Activated CD4-positive, alpha-beta memory T cell treated with anti-CD3 and anti-CD28 coated beads, Interleukin-2, amount 10 ng/mL, durations not matched to agents 7 days and 5 days (primary cell): Measurements from ENCODE around the gene ASB7. TPM values are rescaled to one million over a fixed set of nuclear protein-coding genes. Genes with fewer than 3 reads are reported as not detected.
"Not testable (repeated sequence)": the region's sequence is repeated elsewhere in the genome, so short reads cannot be mapped to it uniquely, and the experiment has no call there.

Experiments
- CTCF ChIA-PET: fragments of 350-600 bp; sonication (Branson Sonifier 250); formaldehyde crosslinking; loops from one replicate; lab custom pipeline; 2021; ENCODE audit warnings: antibody characterized with exemption, inconsistent platforms; lab: Charles Lee
- POLR2A ChIA-PET: fragments of 350-600 bp; sonication (Branson Sonifier 250); formaldehyde crosslinking; loops from one replicate; lab custom pipeline; 2021; ENCODE audit warnings: antibody characterized with exemption; lab: Charles Lee
- DNase-seq: peaks from one replicate; pipeline ENCODE4 v3.0.0-alpha.2; 2020
- H3K27ac Mint-ChIP-seq: one replicate; pipeline ENCODE4 v1.8.0; 2021; ENCODE audit warnings: mild to moderate bottlenecking, mixed read lengths
- H3K27me3 Mint-ChIP-seq: one replicate; pipeline ENCODE4 v1.8.0; 2021; ENCODE audit warnings: mixed read lengths
- H3K36me3 Mint-ChIP-seq: one replicate; pipeline ENCODE4 v1.8.0; 2021; ENCODE audit warnings: low read depth, mixed read lengths
- H3K4me1 Mint-ChIP-seq: one replicate; pipeline ENCODE4 v1.8.0; 2021; ENCODE audit warnings: mixed read lengths
- H3K4me3 Mint-ChIP-seq: one replicate; pipeline ENCODE4 v1.8.0; 2021; ENCODE audit warnings: mild to moderate bottlenecking, mixed read lengths
- H3K9me3 Mint-ChIP-seq: one replicate; pipeline ENCODE4 v1.8.0; 2021; ENCODE audit warnings: mixed read lengths
- total RNA-seq, 2 experiments: library from RNA; stranded (reverse); gene quantifications; one replicate each; pipeline ENCODE4 v1.2.3, GENCODE V29; 2021

The ASB7 gene
- total RNA-seq, 2 experiments from 2014 or later = 23.1 to 23.3 TPM

- Mint-ChIP-seq H3K27me3 (peaks cover 9% of the 10 kb centered on the region), H3K4me3 (no peak overlapping the region), H3K36me3 (no peaks in the 10 kb centered on the region), H3K9me3 (no peaks in the 10 kb centered on the region), H3K27ac (no peak overlapping the region), H3K4me1 (no peaks in the 10 kb centered on the region)
- CTCF ChIA-PET = no interaction called here
- POLR2A ChIA-PET = no interaction called here
- DNase-seq = no peak
These were observed 60.9 kb downstream of the ASB7 start for GRCh38 chr15:100663086-100663914.

- H3K4me1 Mint-ChIP-seq = no peaks in the 10 kb centered on the region
- H3K9me3 Mint-ChIP-seq = no peaks in the 10 kb centered on the region
- no peak overlapping the region for H3K4me3 Mint-ChIP-seq
- no peak for DNase-seq
- H3K27ac Mint-ChIP-seq = no peak overlapping the region
- ChIA-PET POLR2A (no interaction called here), CTCF (no interaction called here)
- peaks cover 9% of the 10 kb centered on the region for H3K27me3 Mint-ChIP-seq
- no peaks in the 10 kb centered on the region for H3K36me3 Mint-ChIP-seq
These were observed 61.5 kb downstream of the ASB7 start for GRCh38 chr15:100663915-100664281.

GRCh38 chr15:100665570-100665969, 63.2 kb downstream of the ASB7 start:
- Mint-ChIP-seq H3K9me3 (no peaks in the 10 kb centered on the region), H3K4me1 (no peaks in the 10 kb centered on the region), H3K36me3 (no peaks in the 10 kb centered on the region), H3K27me3 (peaks cover 9% of the 10 kb centered on the region), H3K4me3 (no peak overlapping the region), H3K27ac (no peak overlapping the region)
- ChIA-PET CTCF (no interaction called here), POLR2A (no interaction called here)
- no peak for DNase-seq

- no peaks in the 10 kb centered on the region for H3K4me1 Mint-ChIP-seq
- H3K9me3 Mint-ChIP-seq = no peaks in the 10 kb centered on the region
- no peak overlapping the region for H3K4me3 Mint-ChIP-seq
- no peaks in the 10 kb centered on the region for H3K36me3 Mint-ChIP-seq
- no peak overlapping the region for H3K27ac Mint-ChIP-seq
- CTCF ChIA-PET = interaction anchor here (0.6 kb wide), 1 partner anchor 145 kb away, joined by 3 read pairs; no protein-coding TSS in a partner anchor
- POLR2A ChIA-PET = no interaction called here
- DNase-seq = no peak
- H3K27me3 Mint-ChIP-seq = peaks cover 10% of the 10 kb centered on the region
These were observed 65.3 kb downstream of the ASB7 start for GRCh38 chr15:100667405-100668347.

GRCh38 chr15:100668348-100668745, 66.0 kb downstream of the ASB7 start:
- ChIA-PET POLR2A (no interaction called here), CTCF (no interaction called here)
- Mint-ChIP-seq H3K36me3 (no peaks in the 10 kb centered on the region), H3K27ac (no peak overlapping the region), H3K27me3 (peaks cover 10% of the 10 kb centered on the region), H3K4me1 (no peaks in the 10 kb centered on the region), H3K9me3 (no peaks in the 10 kb centered on the region), H3K4me3 (no peak overlapping the region)
- no peak for DNase-seq

- peaks cover 10% of the 10 kb centered on the region for H3K27me3 Mint-ChIP-seq
- DNase-seq = no peak
- no peak overlapping the region for H3K4me3 Mint-ChIP-seq
- H3K4me1 Mint-ChIP-seq = no peaks in the 10 kb centered on the region
- ChIA-PET POLR2A (no interaction called here), CTCF (no interaction called here)
- H3K36me3 Mint-ChIP-seq = no peaks in the 10 kb centered on the region
- H3K27ac Mint-ChIP-seq = no peak overlapping the region
- H3K9me3 Mint-ChIP-seq = no peaks in the 10 kb centered on the region
These were observed 66.9 kb downstream of the ASB7 start for GRCh38 chr15:100669260-100669659.

GRCh38 chr15:100670505-100671021, 68.2 kb downstream of the ASB7 start:
- H3K27ac Mint-ChIP-seq = no peak overlapping the region
- H3K4me1 Mint-ChIP-seq = no peaks in the 10 kb centered on the region
- H3K9me3 Mint-ChIP-seq = no peaks in the 10 kb centered on the region
- CTCF ChIA-PET = no interaction called here
- no peaks in the 10 kb centered on the region for H3K36me3 Mint-ChIP-seq
- H3K4me3 Mint-ChIP-seq = no peak overlapping the region
- H3K27me3 Mint-ChIP-seq = peaks cover 5% of the 10 kb centered on the region
- no peak for DNase-seq
- POLR2A ChIA-PET = no interaction called here

GRCh38 chr15:100671124-100671680, 68.8 kb downstream of the ASB7 start:
- CTCF ChIA-PET = no interaction called here

GRCh38 chr15:100671858-100672543, 69.6 kb downstream of the ASB7 start:
- Mint-ChIP-seq H3K4me3 (no peak overlapping the region), H3K9me3 (no peaks in the 10 kb centered on the region), H3K27ac (no peak overlapping the region), H3K27me3 (peaks cover 7% of the 10 kb centered on the region), H3K36me3 (no peaks in the 10 kb centered on the region), H3K4me1 (no peaks in the 10 kb centered on the region)
- CTCF ChIA-PET = interaction anchor here (0.5 kb wide), 1 partner anchor 1987 kb away, joined by 3 read pairs; no protein-coding TSS in a partner anchor
- POLR2A ChIA-PET = no interaction called here
- no peak for DNase-seq

More at GRCh38 chr15:100671124-100671680, 68.8 kb downstream of the ASB7 start:
- H3K4me3 Mint-ChIP-seq = no peak overlapping the region
- DNase-seq = no peak
- H3K4me1 Mint-ChIP-seq = no peaks in the 10 kb centered on the region
- H3K36me3 Mint-ChIP-seq = no peaks in the 10 kb centered on the region
- H3K27ac Mint-ChIP-seq = no peak overlapping the region
- POLR2A ChIA-PET = no interaction called here
- no peaks in the 10 kb centered on the region for H3K9me3 Mint-ChIP-seq
- peaks cover 3% of the 10 kb centered on the region for H3K27me3 Mint-ChIP-seq

- Mint-ChIP-seq H3K4me1 (no peaks in the 10 kb centered on the region), H3K4me3 (no peak overlapping the region), H3K36me3 (no peaks in the 10 kb centered on the region), H3K27me3 (peaks cover 12% of the 10 kb centered on the region), H3K27ac (no peak overlapping the region), H3K9me3 (no peaks in the 10 kb centered on the region)
- DNase-seq = no peak
- POLR2A ChIA-PET = no interaction called here
- CTCF ChIA-PET = no interaction called here
These were observed 70.6 kb downstream of the ASB7 start for GRCh38 chr15:100672959-100673358.

- H3K36me3 Mint-ChIP-seq, CTCF ChIA-PET, H3K4me1 Mint-ChIP-seq, DNase-seq, H3K4me3 Mint-ChIP-seq, H3K9me3 Mint-ChIP-seq, POLR2A ChIA-PET, H3K27ac Mint-ChIP-seq: not testable (repeated sequence)
- H3K27me3 Mint-ChIP-seq = peaks cover 12% of the 10 kb centered on the region
These were observed 76.8 kb downstream of the ASB7 start for GRCh38 chr15:100679151-100679550.

GRCh38 chr15:100680726-100681125, 78.3 kb downstream of the ASB7 start:
- peaks cover 2% of the 10 kb centered on the region for H3K9me3 Mint-ChIP-seq
- H3K27ac Mint-ChIP-seq = no peak overlapping the region
- POLR2A ChIA-PET = no interaction called here
- peaks cover 12% of the 10 kb centered on the region for H3K27me3 Mint-ChIP-seq
- no peak for DNase-seq
- CTCF ChIA-PET = no interaction called here
- no peaks in the 10 kb centered on the region for H3K4me1 Mint-ChIP-seq
- H3K36me3 Mint-ChIP-seq = no peaks in the 10 kb centered on the region
- no peak overlapping the region for H3K4me3 Mint-ChIP-seq
